Astrocyte (in vitro differentiated cells and primary cell): ENCODE results near the gene SVEP1.

Source experiments
- CTCF ChIP-seq: IDR thresholded peaks from 2 replicates; pipeline ENCODE4 v1.5.1; 2011; ENCODE audit warnings: low read depth, mild to moderate bottlenecking, inconsistent platforms, low read length, moderate library complexity; ENCODE audit not compliant: insufficient read depth
- EZH2 ChIP-seq: IDR thresholded peaks from 2 replicates; pipeline ENCODE4 v1.6.1; 2012; ENCODE audit warnings: mild to moderate bottlenecking, low read length, inconsistent platforms; ENCODE audit not compliant: insufficient read depth

DNA sequence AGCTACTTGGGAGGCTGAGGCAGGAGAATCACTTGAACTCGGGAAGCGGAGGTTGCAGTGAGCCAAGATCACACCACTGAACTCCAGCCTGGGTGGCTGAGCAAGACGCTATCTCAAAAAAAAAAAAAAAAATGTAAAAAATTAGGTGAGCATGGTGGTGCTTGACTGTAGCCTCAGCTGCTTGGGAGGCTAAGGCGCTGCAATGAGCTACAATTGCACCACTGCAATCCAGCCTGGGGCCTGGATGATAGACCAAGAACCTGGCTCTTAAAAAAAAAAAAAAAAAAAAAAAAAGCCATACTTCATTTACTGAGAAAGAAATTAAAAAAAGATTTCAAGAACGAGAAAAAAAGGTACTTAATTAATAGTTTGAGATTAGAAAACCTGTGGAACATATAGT lies 62.1 kb downstream of the SVEP1 start:
- TF ChIP-seq EZH2 (no peak), CTCF (no peak)
